Bronchial epithelial cell (primary cell): Measurements from ENCODE around the gene NLRP10. TPM values are rescaled to one million over a fixed set of nuclear protein-coding genes. Genes with fewer than 3 reads are reported as not detected.
A peak's percentile ranks its signal among the peaks of the same experiment; 100 is the strongest.

Experiments used
- DNase-seq: peaks from one replicate; pipeline ENCODE4 v3.0.0-alpha.2; 2010; ENCODE audit warnings: low read depth
- FAIRE-seq: peaks from 2 replicates; lab custom pipeline; 2011; peaks lifted over from hg19 to GRCh38; lab: Jason Lieb, UNC
- H3K27me3 ChIP-seq: 2 replicates; pipeline ENCODE4 v1.5.1; 2011; ENCODE audit warnings: low read length; ENCODE audit not compliant: control insufficient read depth, insufficient read depth
- H3K36me3 ChIP-seq: 2 replicates; pipeline ENCODE4 v1.5.1; 2011; ENCODE audit warnings: low read length; ENCODE audit not compliant: control insufficient read depth, insufficient read depth
- H3K4me3 ChIP-seq: 2 replicates; pipeline ENCODE4 v1.5.1; 2011; ENCODE audit warnings: mild to moderate bottlenecking, low read depth, low read length, control low read depth
- CTCF ChIP-seq: IDR thresholded peaks from 2 replicates; pipeline ENCODE4 v1.5.1; 2011; ENCODE audit warnings: mild to moderate bottlenecking, moderate library complexity, low read length, control low read depth, inconsistent platforms; ENCODE audit not compliant: insufficient read depth, severe bottlenecking
- total RNA-seq: library from RNA; depleted of rRNA; stranded (reverse); fragments of >200 nt; gene quantifications from 2 replicates; pipeline ENCODE4 v1.2.1, GENCODE V29; 2014

NLRP10 gene
- total RNA-seq, 1 donor from 2014 or later: under 0.01 TPM

- no peak for DNase-seq
- Histone ChIP-seq H3K27me3 (no peaks in the 10 kb centered on the region), H3K36me3 (no peaks in the 10 kb centered on the region), H3K4me3 (no peak overlapping the region)
- no peak for TF ChIP-seq CTCF
- no peak for FAIRE-seq
Observed at GRCh38 chr11:7969756-7970646, 4.8 kb upstream of the NLRP10 start.

GRCh38 chr11:7968686-7969085 lies 3.4 kb upstream of the NLRP10 start:
- no peak for TF ChIP-seq CTCF
- FAIRE-seq: no peak

GRCh38 chr11:7967826-7968225 lies 2.6 kb upstream of the NLRP10 start:
- DNase-seq: peak; percentile 21
- Histone ChIP-seq H3K4me3 (no peak overlapping the region), H3K27me3 (no peaks in the 10 kb centered on the region), H3K36me3 (no peaks in the 10 kb centered on the region)
- FAIRE-seq: no peak
- no peak for TF ChIP-seq CTCF

More at GRCh38 chr11:7968686-7969085, 3.4 kb upstream of the NLRP10 start:
- Histone ChIP-seq H3K27me3 (no peaks in the 10 kb centered on the region), H3K4me3 (no peak overlapping the region), H3K36me3 (no peaks in the 10 kb centered on the region)
- no peak for DNase-seq

- no peak for TF ChIP-seq CTCF
- FAIRE-seq: peak; percentile 92
- no peak overlapping the region for H3K4me3 ChIP-seq
- no peaks in the 10 kb centered on the region for H3K36me3 ChIP-seq
- no peaks in the 10 kb centered on the region for H3K27me3 ChIP-seq
- peak; percentile 85 for DNase-seq
Observed at GRCh38 chr11:7967097-7967496, 1.9 kb upstream of the NLRP10 start.

- FAIRE-seq: no peak
- Histone ChIP-seq H3K27me3 (no peaks in the 10 kb centered on the region), H3K36me3 (no peaks in the 10 kb centered on the region), H3K4me3 (no peak overlapping the region)
- DNase-seq: peak; percentile 90
- no peak for TF ChIP-seq CTCF
Observed at GRCh38 chr11:7964873-7965272, 374 bp downstream of the NLRP10 start.
